GM12873 (cell line): ENCODE results near the gene CDON.

Experiments
- TF ChIP-seq, protein P1 (sequence below): IDR thresholded peaks from 2 replicates; pipeline ENCODE4 v1.5.1; 2012; ENCODE audit warnings: low read depth, mild to moderate bottlenecking, moderate library complexity, low read length, control low read depth; ENCODE audit not compliant: insufficient read depth; ENCODE audit errors: missing control alignments

CDON gene

GRCh38 chr11:125944350-125945010 lies 118.2 kb downstream of the CDON start:
- TF ChIP-seq, protein P1, sequence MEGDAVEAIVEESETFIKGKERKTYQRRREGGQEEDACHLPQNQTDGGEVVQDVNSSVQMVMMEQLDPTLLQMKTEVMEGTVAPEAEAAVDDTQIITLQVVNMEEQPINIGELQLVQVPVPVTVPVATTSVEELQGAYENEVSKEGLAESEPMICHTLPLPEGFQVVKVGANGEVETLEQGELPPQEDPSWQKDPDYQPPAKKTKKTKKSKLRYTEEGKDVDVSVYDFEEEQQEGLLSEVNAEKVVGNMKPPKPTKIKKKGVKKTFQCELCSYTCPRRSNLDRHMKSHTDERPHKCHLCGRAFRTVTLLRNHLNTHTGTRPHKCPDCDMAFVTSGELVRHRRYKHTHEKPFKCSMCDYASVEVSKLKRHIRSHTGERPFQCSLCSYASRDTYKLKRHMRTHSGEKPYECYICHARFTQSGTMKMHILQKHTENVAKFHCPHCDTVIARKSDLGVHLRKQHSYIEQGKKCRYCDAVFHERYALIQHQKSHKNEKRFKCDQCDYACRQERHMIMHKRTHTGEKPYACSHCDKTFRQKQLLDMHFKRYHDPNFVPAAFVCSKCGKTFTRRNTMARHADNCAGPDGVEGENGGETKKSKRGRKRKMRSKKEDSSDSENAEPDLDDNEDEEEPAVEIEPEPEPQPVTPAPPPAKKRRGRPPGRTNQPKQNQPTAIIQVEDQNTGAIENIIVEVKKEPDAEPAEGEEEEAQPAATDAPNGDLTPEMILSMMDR: no peak

- TF ChIP-seq, protein P1: no peak
Observed at GRCh38 chr11:125943661-125944349, 118.9 kb downstream of the CDON start.

DNA sequence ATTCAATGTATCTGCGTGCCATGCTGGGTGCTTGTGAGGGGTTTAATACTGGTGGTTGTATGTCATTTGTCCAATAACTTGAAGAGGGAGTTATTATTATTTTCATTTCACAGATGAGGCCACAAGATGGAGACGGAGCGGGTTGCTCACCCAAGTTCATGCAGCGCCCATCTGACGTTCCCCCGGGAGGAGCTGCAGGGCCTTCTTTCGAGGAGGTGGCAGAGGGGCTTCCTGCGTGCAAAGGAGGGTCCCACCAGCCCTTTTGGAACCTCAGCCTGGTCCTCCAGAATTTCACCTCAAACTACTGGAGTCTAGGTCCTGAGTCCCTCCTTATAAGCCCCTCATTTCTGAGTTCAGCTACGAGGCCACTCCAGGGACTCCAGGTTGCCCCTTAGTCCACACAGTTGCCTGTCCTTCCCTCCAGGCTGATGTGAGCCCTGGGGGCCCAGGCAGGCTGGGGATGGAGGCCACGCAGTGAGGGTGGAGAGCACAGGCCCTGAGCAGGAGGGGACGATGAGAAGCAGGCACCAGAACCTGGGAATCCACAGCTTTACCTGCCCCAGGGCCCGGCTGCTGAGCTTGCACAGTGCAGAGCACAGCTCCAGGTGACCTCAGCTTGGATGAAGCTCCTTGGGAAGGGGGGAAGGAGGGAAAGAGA lies 119.8 kb downstream of the CDON start:
- TF ChIP-seq, protein P1: no peak

- TF ChIP-seq, protein P1: peak; percentile 85
Observed at GRCh38 chr11:125941619-125942611, 120.8 kb downstream of the CDON start.

- TF ChIP-seq, protein P1: no peak
Observed at GRCh38 chr11:125941267-125941618, 121.4 kb downstream of the CDON start.

- TF ChIP-seq, protein P1: no peak
Observed at GRCh38 chr11:125940145-125940544, 122.5 kb downstream of the CDON start.
